Measurements from ENCODE around the gene SAT1.
"Not testable (repeated sequence)": the region's sequence is repeated elsewhere in the genome, so short reads cannot be mapped to it uniquely, and the experiment has no call there.

Gene SAT1

GRCh38 chrX:23782863-23783588 is at the start of gene SAT1:
Gene SAT1 (plus strand): TSS chrX:23783173. CDS start chrX:23783352, 179 bp downstream.
- DNase-seq (ENCODE audit: extremely low read depth in 1 of 2, low read depth in 1 of 2), result peak; percentile 79 to 85

- no peak for DNase-seq (ENCODE audit: extremely low read depth in 1 of 2, low read depth in 1 of 2)
Observed at GRCh38 chrX:23736030-23736429, 46.9 kb upstream of the SAT1 start.

GRCh38 chrX:23737413-23737812 is 45.6 kb upstream of the SAT1 start:
- no peak for DNase-seq (ENCODE audit: extremely low read depth in 1 of 2, low read depth in 1 of 2)

- DNase-seq (ENCODE audit: extremely low read depth in 1 of 2, low read depth in 1 of 2), result no peak
Observed at GRCh38 chrX:23742174-23742696, 40.7 kb upstream of the SAT1 start.

- peak in 1 of 2 donors; percentile 39 for DNase-seq (ENCODE audit: extremely low read depth in 1 of 2, low read depth in 1 of 2)
Observed at GRCh38 chrX:23742697-23743622, 40.0 kb upstream of the SAT1 start, which contains the start of gene ACOT9. Gene ACOT9 (minus strand): TSS chrX:23743276. CDS start chrX:23743144, 132 bp downstream.

- DNase-seq (ENCODE audit: extremely low read depth in 1 of 2, low read depth in 1 of 2), result not testable (repeated sequence)
Observed at GRCh38 chrX:23743623-23743971, 39.4 kb upstream of the SAT1 start.

- no peak for DNase-seq (ENCODE audit: extremely low read depth in 1 of 2, low read depth in 1 of 2)
Observed at GRCh38 chrX:23745786-23746185, 37.2 kb upstream of the SAT1 start.

GRCh38 chrX:23749129-23749528 is 33.8 kb upstream of the SAT1 start:
- no peak for DNase-seq (ENCODE audit: extremely low read depth in 1 of 2, low read depth in 1 of 2)

GRCh38 chrX:23749576-23749975 is 33.4 kb upstream of the SAT1 start:
- DNase-seq (ENCODE audit: extremely low read depth in 1 of 2, low read depth in 1 of 2), result no peak

- no peak for DNase-seq (ENCODE audit: extremely low read depth in 1 of 2, low read depth in 1 of 2)
Observed at GRCh38 chrX:23752740-23753415, 30.1 kb upstream of the SAT1 start.

GRCh38 chrX:23754664-23755063 is 28.3 kb upstream of the SAT1 start:
- no peak for DNase-seq (ENCODE audit: extremely low read depth in 1 of 2, low read depth in 1 of 2)

- DNase-seq (ENCODE audit: extremely low read depth in 1 of 2, low read depth in 1 of 2), result peak in 1 of 2 donors; percentile 33
Observed at GRCh38 chrX:23756165-23756564, 26.8 kb upstream of the SAT1 start.

GRCh38 chrX:23759821-23760220 is 23.2 kb upstream of the SAT1 start:
- no peak for DNase-seq (ENCODE audit: extremely low read depth in 1 of 2, low read depth in 1 of 2)

- DNase-seq (ENCODE audit: extremely low read depth in 1 of 2, low read depth in 1 of 2), result no peak
Observed at GRCh38 chrX:23764188-23764984, 18.6 kb upstream of the SAT1 start.

- DNase-seq (ENCODE audit: extremely low read depth in 1 of 2, low read depth in 1 of 2), result no peak
Observed at GRCh38 chrX:23765449-23765848, 17.5 kb upstream of the SAT1 start.

- DNase-seq (ENCODE audit: extremely low read depth in 1 of 2, low read depth in 1 of 2), result no peak
Observed at GRCh38 chrX:23765868-23766267, 17.1 kb upstream of the SAT1 start.

GRCh38 chrX:23766650-23767551 is 16.1 kb upstream of the SAT1 start:
- DNase-seq (ENCODE audit: extremely low read depth in 1 of 2, low read depth in 1 of 2), result no peak

GRCh38 chrX:23770142-23770541 is 12.8 kb upstream of the SAT1 start:
- no peak for DNase-seq (ENCODE audit: extremely low read depth in 1 of 2, low read depth in 1 of 2)

- DNase-seq (ENCODE audit: extremely low read depth in 1 of 2, low read depth in 1 of 2), result not testable (repeated sequence)
Observed at GRCh38 chrX:23771086-23771485, 11.9 kb upstream of the SAT1 start.

Measured in activated CD8-positive, alpha-beta memory T cell treated with anti-CD3 and anti-CD28 coated beads for 1 hour (primary cell).